Measurements from ENCODE around the gene MAP3K6.

GRCh38 chr1:27332536-27333281 lies 34.1 kb downstream of the MAP3K6 start:
- TF ChIP-seq CTCF (IDR thresholded peaks at IDR 0.05), result no peak
- TF ChIP-seq POLR2A (IDR thresholded peaks at IDR 0.05), result no peak

All from lower leg skin (tissue), 3 donors.